Trophoblast cell (in vitro differentiated cells and primary cell): ENCODE measurements around the gene LRRC34.

Experiments
- DNase-seq, 2 donors: peaks; one replicate each; pipeline ENCODE4 v3.0.0-alpha.2; 2016
- H2AFZ ChIP-seq: 2 replicates; pipeline ENCODE4 v1.6.1; 2013; ENCODE audit warnings: low read length, moderate library complexity, mild to moderate bottlenecking; ENCODE audit not compliant: insufficient read depth, poor library complexity
- H2AK5ac ChIP-seq: 2 replicates; pipeline ENCODE4 v1.6.1; 2013; ENCODE audit warnings: mild to moderate bottlenecking, low read length
- H2BK120ac ChIP-seq: 2 replicates; pipeline ENCODE4 v1.6.1; 2013; ENCODE audit warnings: low read length, mild to moderate bottlenecking, moderate library complexity; ENCODE audit not compliant: insufficient read depth, poor library complexity
- H2BK12ac ChIP-seq: 2 replicates; pipeline ENCODE4 v1.6.1; 2013; ENCODE audit warnings: mild to moderate bottlenecking, low read length, moderate library complexity
- H2BK5ac ChIP-seq: 2 replicates; pipeline ENCODE4 v1.6.1; 2013; ENCODE audit warnings: low read length, low read depth, moderate library complexity, mild to moderate bottlenecking; ENCODE audit not compliant: poor library complexity
- H3K14ac ChIP-seq: 2 replicates; pipeline ENCODE4 v1.6.1; 2013; ENCODE audit warnings: mild to moderate bottlenecking, low read length
- H3K18ac ChIP-seq: 2 replicates; pipeline ENCODE4 v1.6.1; 2013; ENCODE audit warnings: mild to moderate bottlenecking, low read length
- H3K23ac ChIP-seq: 2 replicates; pipeline ENCODE4 v1.6.1; 2013; ENCODE audit warnings: low read length
- H3K27ac ChIP-seq: 2 replicates; pipeline ENCODE4 v1.5.1; 2013; ENCODE audit warnings: low read depth, mild to moderate bottlenecking, inconsistent platforms, low read length, moderate library complexity
- H3K27me3 ChIP-seq: 2 replicates; pipeline ENCODE4 v1.6.1; 2013; ENCODE audit warnings: inconsistent platforms, mild to moderate bottlenecking, low read length, moderate library complexity; ENCODE audit not compliant: insufficient read depth
- H3K36me3 ChIP-seq, 2 experiments: 1 replicate in 1 of 2; 2 replicates in 1 of 2; pipeline ENCODE4 v1.6.1; 2013; ENCODE audit warnings: low read length in 2 of 2, mild to moderate bottlenecking in 2 of 2, moderate library complexity in 1 of 2; ENCODE audit not compliant: insufficient read depth in 2 of 2, control insufficient read depth in 1 of 2
- H3K4ac ChIP-seq: 2 replicates; pipeline ENCODE4 v1.6.1; 2013; ENCODE audit warnings: low read depth, mild to moderate bottlenecking, low read length, moderate library complexity
- H3K4me1 ChIP-seq, 2 experiments: 1 replicate in 1 of 2; 2 replicates in 1 of 2; pipeline ENCODE4 v1.6.1; 2013; ENCODE audit warnings: low read length in 2 of 2, mild to moderate bottlenecking in 2 of 2, moderate library complexity in 1 of 2; ENCODE audit not compliant: insufficient read depth in 2 of 2, control insufficient read depth in 1 of 2
- H3K4me2 ChIP-seq: 2 replicates; pipeline ENCODE4 v1.6.1; 2013; ENCODE audit warnings: inconsistent platforms, mild to moderate bottlenecking, low read length, moderate library complexity
- H3K4me3 ChIP-seq: 2 replicates; pipeline ENCODE4 v1.5.1; 2013; ENCODE audit warnings: mild to moderate bottlenecking, low read depth, low read length, inconsistent platforms
- H3K79me1 ChIP-seq: one replicate; pipeline ENCODE4 v1.6.1; 2013; ENCODE audit warnings: low read length
- H3K79me2 ChIP-seq: 2 replicates; pipeline ENCODE4 v1.6.1; 2013; ENCODE audit warnings: low read length, mild to moderate bottlenecking; ENCODE audit not compliant: control insufficient read depth, insufficient read depth, poor library complexity
- H3K9ac ChIP-seq: 2 replicates; pipeline ENCODE4 v1.6.1; 2013; ENCODE audit warnings: mild to moderate bottlenecking, low read length
- H3K9me3 ChIP-seq: 2 replicates; pipeline ENCODE4 v1.6.1; 2013; ENCODE audit warnings: low read depth, mild to moderate bottlenecking, control low read depth, inconsistent platforms, low read length; ENCODE audit not compliant: insufficient read depth
- H4K12ac ChIP-seq: 2 replicates; pipeline ENCODE4 v1.6.1; 2013; ENCODE audit warnings: low read depth, mild to moderate bottlenecking, low read length, moderate library complexity
- H4K8ac ChIP-seq: 2 replicates; pipeline ENCODE4 v1.6.1; 2013; ENCODE audit warnings: low read depth, mild to moderate bottlenecking, low read length, moderate library complexity
- H4K91ac ChIP-seq: one replicate; pipeline ENCODE4 v1.6.1; 2013; ENCODE audit warnings: low read depth, mild to moderate bottlenecking, low read length, moderate library complexity
- WGBS: extraction: QIAGEN DNeasy Blood & Tissue Kit; methylation state at CpG from one replicate; pipeline ENCODE4 v1.1.7; 2013; ENCODE audit warnings: missing lambda C conversion rate; ENCODE audit not compliant: insufficient read length, insufficient coverage; ENCODE audit errors: extremely low coverage; 5-methylcytosine and 5-hydroxymethylcytosine counted together

Gene LRRC34

DNA sequence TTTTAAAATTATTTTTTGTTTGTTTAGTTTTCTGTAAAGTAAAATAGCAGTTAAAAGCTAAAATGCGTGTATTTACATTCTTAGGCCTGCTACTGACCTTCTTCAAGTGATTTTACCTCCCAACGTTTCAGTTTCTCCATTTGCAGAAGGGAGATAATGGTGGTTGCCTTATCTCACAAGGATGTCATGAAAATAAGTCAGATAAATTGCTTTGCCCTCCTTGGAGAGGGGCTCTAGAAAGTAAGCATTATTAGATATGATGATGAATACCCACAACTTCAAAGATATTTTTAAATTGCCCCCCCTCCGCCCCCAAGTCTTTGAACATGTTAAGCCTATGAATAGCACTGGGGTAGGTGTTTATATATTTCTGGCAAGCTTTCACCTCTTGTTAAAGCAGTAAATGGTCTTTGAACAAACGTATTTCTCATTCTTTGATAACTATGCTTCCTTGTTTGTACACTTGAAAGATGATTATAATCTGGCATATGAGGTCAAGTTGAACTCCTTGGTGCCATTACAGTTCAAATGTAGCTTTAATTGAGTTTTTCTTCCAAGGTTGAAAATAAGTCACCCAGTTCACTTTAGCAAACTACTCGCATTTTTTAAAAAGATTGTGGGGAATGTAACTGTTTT, 54.2 kb downstream of the LRRC34 start:
- H2BK120ac ChIP-seq, result no peak overlapping the region
- no peak overlapping the region for H3K4ac ChIP-seq
- WGBS, result no CpG with 5 or more reads among the region's 5 CpGs
- H2BK5ac ChIP-seq, result no peak overlapping the region
- no peaks in the 10 kb centered on the region for H3K9me3 ChIP-seq
- H2BK12ac ChIP-seq, result no peak overlapping the region
- no peak overlapping the region for H2AFZ ChIP-seq
- no peak overlapping the region for H3K4me3 ChIP-seq
- no peak overlapping the region for H4K12ac ChIP-seq
- no peaks in the 10 kb centered on the region for H3K36me3 ChIP-seq
- no peak overlapping the region for H3K27ac ChIP-seq
- no peak overlapping the region for H3K4me2 ChIP-seq
- no peak overlapping the region for H3K9ac ChIP-seq
- no peak overlapping the region for H3K23ac ChIP-seq
- no peak overlapping the region for H3K18ac ChIP-seq
- H3K14ac ChIP-seq, result no peak overlapping the region
- H4K91ac ChIP-seq, result no peak overlapping the region
- H3K27me3 ChIP-seq, result no peaks in the 10 kb centered on the region
- H3K79me2 ChIP-seq, result no peaks in the 10 kb centered on the region
- no peak overlapping the region for H4K8ac ChIP-seq
- DNase-seq, result no peak
- no peaks in the 10 kb centered on the region for H3K79me1 ChIP-seq
- H2AK5ac ChIP-seq, result no peak overlapping the region
- no peaks in the 10 kb centered on the region for H3K4me1 ChIP-seq

DNA sequence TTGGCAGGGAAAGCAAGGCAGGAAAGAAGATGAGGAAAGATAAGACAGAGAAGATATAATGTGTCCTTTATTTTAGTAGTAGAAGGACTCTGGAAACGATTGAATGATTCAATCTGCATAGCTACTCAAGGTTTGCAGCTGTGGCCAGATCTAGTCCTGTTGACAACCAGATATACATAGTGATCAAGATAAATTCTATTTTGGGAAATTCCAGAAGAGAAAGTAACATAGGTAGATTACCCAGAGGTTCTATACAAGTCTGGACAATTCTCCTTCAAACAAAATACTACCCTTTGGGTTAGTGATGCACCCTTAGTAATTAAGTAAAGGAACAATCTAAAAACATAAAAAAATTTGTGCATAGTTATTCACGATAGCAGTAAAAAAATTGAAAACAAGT, 57.2 kb downstream of the LRRC34 start:
- no CpG with 5 or more reads among the region's 2 CpGs for WGBS
- Histone ChIP-seq H3K79me2 (no peaks in the 10 kb centered on the region), H3K36me3 (no peaks in the 10 kb centered on the region), H3K9ac (no peak overlapping the region), H3K4me3 (no peak overlapping the region), H4K8ac (no peak overlapping the region), H3K14ac (no peak overlapping the region), H4K91ac (no peak overlapping the region), H2AFZ (no peak overlapping the region), H2BK120ac (no peak overlapping the region), H3K27me3 (no peaks in the 10 kb centered on the region), H2AK5ac (no peak overlapping the region), H3K9me3 (no peaks in the 10 kb centered on the region), H4K12ac (no peak overlapping the region), H3K4me1 (no peaks in the 10 kb centered on the region), H3K23ac (no peak overlapping the region), H3K27ac (no peak overlapping the region), H3K4ac (no peak overlapping the region), H2BK12ac (no peak overlapping the region), H3K79me1 (no peaks in the 10 kb centered on the region), H3K18ac (no peak overlapping the region), H3K4me2 (no peak overlapping the region), H2BK5ac (no peak overlapping the region)
- no peak for DNase-seq

DNA sequence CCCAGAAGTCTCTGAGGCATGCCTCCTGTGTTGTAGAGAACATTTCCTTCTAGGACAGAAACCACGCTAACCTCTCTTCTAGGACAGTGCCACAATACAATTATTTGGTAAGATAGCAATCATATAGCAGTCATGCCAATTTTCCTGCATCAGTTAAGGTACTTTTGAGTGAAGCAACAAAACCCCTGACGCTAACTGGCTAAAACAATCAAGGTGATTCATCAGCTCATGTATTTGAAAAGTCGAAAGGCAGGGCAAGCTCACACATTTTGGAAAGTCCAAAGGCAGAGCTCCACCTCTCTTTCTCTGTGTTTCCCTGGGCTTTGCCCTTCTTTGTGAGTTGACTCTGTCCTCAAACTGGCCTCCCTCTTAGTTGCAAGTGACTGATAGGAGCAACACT, 58.0 kb downstream of the LRRC34 start:
- H3K9ac ChIP-seq, result no peak overlapping the region
- no peaks in the 10 kb centered on the region for H3K36me3 ChIP-seq
- no peak overlapping the region for H2AFZ ChIP-seq
- H3K79me2 ChIP-seq, result no peaks in the 10 kb centered on the region
- no peak overlapping the region for H4K91ac ChIP-seq
- no peak overlapping the region for H2BK5ac ChIP-seq
- H2BK120ac ChIP-seq, result no peak overlapping the region
- no CpG with 5 or more reads among the region's 3 CpGs for WGBS
- no peak overlapping the region for H4K12ac ChIP-seq
- no peaks in the 10 kb centered on the region for H3K4me1 ChIP-seq
- no peak overlapping the region for H4K8ac ChIP-seq
- H3K27me3 ChIP-seq, result no peaks in the 10 kb centered on the region
- H2AK5ac ChIP-seq, result no peak overlapping the region
- no peak overlapping the region for H3K4ac ChIP-seq
- no peak overlapping the region for H2BK12ac ChIP-seq
- H3K79me1 ChIP-seq, result no peaks in the 10 kb centered on the region
- no peak overlapping the region for H3K14ac ChIP-seq
- no peak overlapping the region for H3K4me2 ChIP-seq
- no peaks in the 10 kb centered on the region for H3K9me3 ChIP-seq
- H3K18ac ChIP-seq, result no peak overlapping the region
- DNase-seq, result no peak
- H3K27ac ChIP-seq, result no peak overlapping the region
- H3K23ac ChIP-seq, result no peak overlapping the region
- H3K4me3 ChIP-seq, result no peak overlapping the region

DNA sequence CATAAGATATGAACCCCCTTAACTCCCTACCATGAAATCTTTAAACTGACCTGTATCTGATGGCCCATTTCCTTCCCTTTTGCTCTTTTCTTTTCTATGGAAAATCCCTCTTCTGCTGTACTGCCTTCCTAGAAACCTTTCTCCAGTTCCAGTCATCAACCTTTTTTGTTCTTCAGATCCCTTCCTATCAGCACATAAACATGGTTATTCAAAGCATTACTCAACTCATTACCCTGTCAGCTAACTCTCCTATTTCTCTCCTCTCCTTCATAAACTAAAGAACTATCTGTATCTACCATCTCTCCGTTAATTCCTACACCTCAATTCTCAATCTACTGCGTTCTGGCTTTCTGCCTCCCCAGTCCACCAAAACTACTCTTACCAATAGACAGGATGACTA, 60.8 kb downstream of the LRRC34 start:
- H3K9ac ChIP-seq, result no peak overlapping the region
- no peak for DNase-seq
- no peak overlapping the region for H3K23ac ChIP-seq
- no peaks in the 10 kb centered on the region for H3K79me1 ChIP-seq
- H2AK5ac ChIP-seq, result no peak overlapping the region
- no peak overlapping the region for H2BK120ac ChIP-seq
- H3K9me3 ChIP-seq, result no peaks in the 10 kb centered on the region
- no peak overlapping the region for H2AFZ ChIP-seq
- H3K27me3 ChIP-seq, result no peaks in the 10 kb centered on the region
- 100% methylated on average over 2 of the region's 2 CpGs for WGBS
- H3K4ac ChIP-seq, result no peak overlapping the region
- no peaks in the 10 kb centered on the region for H3K4me1 ChIP-seq
- no peak overlapping the region for H3K14ac ChIP-seq
- H3K4me3 ChIP-seq, result no peak overlapping the region
- no peak overlapping the region for H3K4me2 ChIP-seq
- H3K27ac ChIP-seq, result no peak overlapping the region
- no peak overlapping the region for H2BK12ac ChIP-seq
- H4K8ac ChIP-seq, result no peak overlapping the region
- no peaks in the 10 kb centered on the region for H3K36me3 ChIP-seq
- no peaks in the 10 kb centered on the region for H3K79me2 ChIP-seq
- H2BK5ac ChIP-seq, result no peak overlapping the region
- no peak overlapping the region for H4K12ac ChIP-seq
- H3K18ac ChIP-seq, result no peak overlapping the region
- no peak overlapping the region for H4K91ac ChIP-seq
